Kidney (tissue), 14 donors: ENCODE data around the gene RAD23B. TPM values are rescaled to one million over a fixed set of nuclear protein-coding genes. Genes with fewer than 3 reads are reported as not detected.

Experiments used
- DNase-seq, 5 donors: peaks; one replicate each; pipeline ENCODE4 v3.0.0-alpha.2; 2013 to 2020
- FAIRE-seq: peaks from 2 replicates; lab custom pipeline; 2012; peaks lifted over from hg19 to GRCh38; lab: Jason Lieb, UNC
- H3K27ac ChIP-seq, 2 donors: one replicate each; pipeline ENCODE4 v1.7.0; 2013; ENCODE audit warnings: low read depth in 2 of 2, low read length in 2 of 2, inconsistent platforms in 1 of 2
- H3K27me3 ChIP-seq: one replicate; pipeline ENCODE4 v1.7.1; 2013; ENCODE audit warnings: low read length, inconsistent platforms; ENCODE audit not compliant: control insufficient read depth, insufficient read depth
- H3K36me3 ChIP-seq, 3 donors: one replicate each; pipeline versions ENCODE4 v1.7.0 to v1.7.1; 2013; ENCODE audit warnings: low read length in 3 of 3, control low read depth in 1 of 3, inconsistent platforms in 1 of 3; ENCODE audit not compliant: insufficient read depth in 3 of 3, control insufficient read depth in 2 of 3
- H3K4me1 ChIP-seq, 3 donors: one replicate each; pipeline versions ENCODE4 v1.7.0 to v1.7.1; 2013; ENCODE audit warnings: low read length in 3 of 3, inconsistent platforms in 1 of 3, low read depth in 1 of 3; ENCODE audit not compliant: control insufficient read depth in 2 of 3, insufficient read depth in 2 of 3
- H3K4me3 ChIP-seq, 3 donors: one replicate each; pipeline versions ENCODE4 v1.7.0 to v1.8.1; 2013; ENCODE audit warnings: low read length in 3 of 3, control low read depth in 1 of 3, inconsistent platforms in 1 of 3
- H3K9ac ChIP-seq, 3 donors: one replicate each; pipeline versions ENCODE4 v1.7.0 to v1.7.1; 2013; ENCODE audit warnings: low read length in 3 of 3, control low read depth in 1 of 3, inconsistent platforms in 1 of 3
- H3K9me3 ChIP-seq, 3 donors: one replicate each; pipeline versions ENCODE4 v1.7.0 to v1.7.1; 2013; ENCODE audit warnings: low read length in 3 of 3, control low read depth in 1 of 3, inconsistent platforms in 1 of 3; ENCODE audit not compliant: control insufficient read depth in 2 of 3, insufficient read depth in 1 of 3
- CTCF ChIP-seq: IDR thresholded peaks from 3 replicates; pipeline ENCODE4 v1.5.1; 2012; ENCODE audit warnings: mild to moderate bottlenecking, moderate library complexity, borderline replicate concordance; ENCODE audit not compliant: insufficient read depth; ENCODE audit errors: extremely low read depth
- intact Hi-C: fragments of 100-400 bp; cut with DNase I; formaldehyde crosslinking; loops from one replicate; pipeline ENCODE4 v1.11.1; 2022
- polyA plus RNA-seq: library from polyadenylated mRNA; stranded (reverse); fragments of 350-450 nt; fragmentation: Illumina TruSeq; extraction: RNeasy Lipid Tissue Mini Kit (QIAGEN cat#74804); gene quantifications from one replicate; pipeline ENCODE4 v1.2.3, GENCODE V29; 2014; ENCODE audit warnings: low read depth, low replicate concordance; ENCODE audit not compliant: insufficient read depth
- total RNA-seq: library from RNA; stranded (reverse); fragmentation: NEBNext Ultra II Directional; extraction: Animal tissue kit (Norgen Biotek cat#: 25700); gene quantifications from one replicate; pipeline ENCODE4 v1.2.1, GENCODE V29; 2021
- donor health status: control.
- donor health status: control.
- donor health status: control.
- donor health status: control.
- donor health status: control.
- donor health status: DM: yes; HTN: yes; CAD: no.
- donor health status: Normal renal cell carcinoma (clear cell type).

Gene RAD23B
- total and polyA plus RNA-seq, 2 donors from 2014 or later, result 40.5 to 76.5 TPM

DNA sequence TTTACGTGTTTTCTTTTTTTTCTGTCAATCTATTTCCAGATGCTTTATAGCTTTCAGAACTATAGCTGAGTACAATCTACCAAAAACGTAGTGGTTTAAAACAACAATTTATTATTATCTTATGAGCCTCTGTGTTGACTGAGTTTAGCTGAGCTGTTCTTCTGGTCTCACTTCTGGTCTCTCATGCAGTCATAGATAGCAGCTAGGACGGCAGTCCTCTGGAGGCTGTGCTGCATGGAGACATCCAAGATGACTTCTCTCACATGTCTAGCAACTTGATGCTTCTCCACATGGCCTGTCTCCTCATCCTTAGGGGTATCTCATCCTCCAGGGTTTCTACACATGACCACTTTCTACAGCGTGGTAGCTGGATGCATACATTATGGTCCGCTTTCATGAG, 22.0 kb upstream of the RAD23B start:
- FAIRE-seq, result no peak
- H3K4me1 ChIP-seq, result peaks cover 0 to 5% (median 2%) of the 10 kb centered on the region in 3 donors
- intact Hi-C loops, result no loop called here
- H3K27ac ChIP-seq, result no peak overlapping the region
- no peak for TF ChIP-seq CTCF
- no peak overlapping the region for H3K4me3 ChIP-seq
- no peak for DNase-seq
- H3K9ac ChIP-seq, result no peak overlapping the region
- H3K9me3 ChIP-seq, result peaks cover 0 to 5% (median 0%) of the 10 kb centered on the region in 3 donors
- H3K36me3 ChIP-seq, result no peaks in the 10 kb centered on the region
- no peaks in the 10 kb centered on the region for H3K27me3 ChIP-seq

DNA sequence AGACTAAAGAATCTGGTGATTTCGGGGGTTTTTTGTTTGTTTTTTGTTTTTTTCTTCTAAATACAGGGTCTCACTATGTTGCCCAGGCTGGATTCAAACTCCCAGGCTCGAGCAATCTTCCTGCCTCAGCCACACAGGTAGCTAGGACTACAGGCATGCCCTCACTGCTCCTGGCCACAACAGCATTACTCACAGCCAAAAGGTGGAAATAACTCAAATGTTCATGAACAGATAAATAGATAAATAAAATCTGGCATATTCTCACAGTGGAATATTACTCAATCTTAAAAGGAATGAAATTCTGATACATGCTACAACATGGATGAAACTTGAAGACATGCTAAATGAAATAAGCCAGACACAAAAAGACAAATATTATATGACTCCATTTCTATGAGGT, 19.8 kb upstream of the RAD23B start:
- no peak overlapping the region for H3K4me3 ChIP-seq
- H3K27ac ChIP-seq, result no peak overlapping the region
- DNase-seq, result no peak
- H3K36me3 ChIP-seq, result no peaks in the 10 kb centered on the region
- peaks cover 0 to 5% (median 2%) of the 10 kb centered on the region in 3 donors for H3K4me1 ChIP-seq
- intact Hi-C loops, result no loop called here
- no peaks in the 10 kb centered on the region for H3K27me3 ChIP-seq
- no peak overlapping the region for H3K9ac ChIP-seq
- TF ChIP-seq CTCF, result no peak
- no peak for FAIRE-seq
- peaks cover 0 to 5% (median 0%) of the 10 kb centered on the region in 3 donors for H3K9me3 ChIP-seq

DNA sequence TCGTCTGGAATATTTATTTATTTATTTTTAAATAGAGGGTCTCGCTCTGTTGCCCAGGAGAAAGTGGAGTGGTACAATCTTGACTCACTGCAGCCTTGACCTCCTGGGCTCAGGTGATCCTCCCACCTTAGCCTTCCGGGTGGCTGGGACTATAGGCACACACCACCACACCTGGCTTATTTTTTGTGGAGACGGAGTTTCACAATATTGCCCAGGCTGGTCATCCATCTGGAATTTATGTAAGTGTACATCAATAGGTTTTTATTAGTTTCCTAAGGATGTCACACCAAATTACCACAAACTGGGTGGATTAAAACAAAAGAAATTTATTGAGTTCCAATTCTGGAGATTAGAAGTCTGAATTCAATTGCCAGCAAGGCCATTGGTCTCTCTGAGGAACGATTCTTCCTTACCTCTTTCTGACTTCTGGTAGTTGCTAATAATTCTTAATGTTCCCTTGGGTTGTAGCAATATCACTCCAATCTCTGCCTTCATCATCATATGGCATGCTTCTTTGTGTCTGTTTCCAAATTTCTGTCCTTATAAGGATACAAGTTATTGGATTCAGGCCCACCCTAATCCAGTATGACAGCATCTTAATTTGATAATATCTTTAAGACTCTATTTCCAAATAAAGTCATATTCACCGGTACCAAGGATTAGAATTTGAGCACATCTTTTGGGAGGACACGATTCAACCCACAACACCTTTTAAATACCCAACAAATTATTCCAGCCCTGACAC, 16.3 kb upstream of the RAD23B start:
- Histone ChIP-seq H3K9ac (no peak overlapping the region), H3K9me3 (peaks cover 0 to 5% (median 0%) of the 10 kb centered on the region in 3 donors), H3K36me3 (no peaks in the 10 kb centered on the region), H3K4me3 (no peak overlapping the region), H3K27me3 (no peaks in the 10 kb centered on the region), H3K4me1 (no peaks in the 10 kb centered on the region), H3K27ac (no peak overlapping the region)
- FAIRE-seq, result no peak
- DNase-seq, result no peak
- no peak for TF ChIP-seq CTCF
- intact Hi-C loops, result no loop called here
